ENCODE results near the gene CNBP.

DNA sequence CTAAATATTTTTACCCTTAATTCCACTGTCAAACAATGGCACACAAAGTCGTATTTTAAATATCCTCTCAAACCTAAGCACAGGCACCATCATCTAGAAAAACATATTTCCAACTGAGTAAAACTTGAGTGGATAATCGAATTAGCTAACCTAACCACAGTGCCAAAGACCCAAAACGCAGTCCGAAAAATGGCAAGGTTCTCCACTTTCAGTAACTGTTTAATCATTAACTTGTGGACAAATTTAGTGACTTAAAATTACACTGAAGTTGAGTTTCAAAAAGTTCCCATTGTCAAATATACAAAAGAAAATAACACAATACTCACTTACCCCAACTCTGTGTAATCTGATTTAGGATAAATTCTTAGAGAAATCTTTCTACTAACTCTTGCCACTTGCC is 10.0 kb downstream of the CNBP start:
- TF ChIP-seq CTCF (IDR thresholded peaks at IDR 0.05) = no peak
- no peak for TF ChIP-seq ZFX (IDR thresholded peaks at IDR 0.05; ENCODE audit: borderline replicate concordance)
